ENCODE results near the gene DERA.
"Not testable (repeated sequence)": the region's sequence is repeated elsewhere in the genome, so short reads cannot be mapped to it uniquely, and the experiment has no call there.

The DERA gene

GRCh38 chr12:16016748-16017147 lies 105.6 kb downstream of the DERA start:
- no peak for DNase-seq

DNA sequence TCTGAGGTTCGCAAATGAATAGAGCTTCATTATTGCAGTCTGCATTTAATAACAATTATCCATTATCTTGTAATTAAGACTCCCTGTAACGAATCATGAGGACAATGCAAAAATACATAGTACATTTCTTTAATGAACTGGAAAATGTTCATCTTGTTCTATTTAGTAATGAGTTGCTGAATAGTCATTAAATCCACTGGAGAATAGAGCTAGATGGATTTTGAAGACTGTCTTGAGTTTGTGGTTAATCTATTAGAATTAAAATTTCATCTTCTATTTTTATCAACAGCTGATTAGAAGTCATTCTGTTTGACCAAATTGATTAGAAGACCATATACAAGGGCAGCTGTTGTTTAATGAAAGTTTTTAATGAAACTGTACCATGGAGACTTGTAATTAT lies 107.2 kb downstream of the DERA start:
- no peak for DNase-seq

GRCh38 chr12:16019136-16019535 lies 108.0 kb downstream of the DERA start:
- DNase-seq = no peak

GRCh38 chr12:16020031-16020430 lies 108.9 kb downstream of the DERA start:
- no peak for DNase-seq

DNA sequence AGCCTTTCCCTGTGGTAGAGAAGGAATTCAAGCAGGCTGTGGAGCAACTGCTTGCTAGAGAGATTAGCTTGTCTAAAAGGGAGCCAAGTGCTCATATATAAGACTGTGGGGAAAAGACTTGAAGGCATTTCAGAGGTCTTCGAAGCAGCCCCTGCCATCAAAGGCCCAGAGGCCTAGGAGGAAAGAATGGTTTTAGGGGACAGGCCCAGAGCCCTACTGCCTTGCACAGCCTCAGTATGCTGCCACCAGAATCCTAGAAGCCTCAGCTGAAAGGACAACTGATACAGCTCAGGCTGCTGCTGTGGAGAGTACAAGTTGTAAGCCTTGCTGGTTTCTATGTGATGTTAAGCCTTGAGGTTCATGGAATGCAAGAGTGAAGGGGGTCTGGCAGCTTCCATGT lies 109.9 kb downstream of the DERA start:
- DNase-seq = no peak

DNA sequence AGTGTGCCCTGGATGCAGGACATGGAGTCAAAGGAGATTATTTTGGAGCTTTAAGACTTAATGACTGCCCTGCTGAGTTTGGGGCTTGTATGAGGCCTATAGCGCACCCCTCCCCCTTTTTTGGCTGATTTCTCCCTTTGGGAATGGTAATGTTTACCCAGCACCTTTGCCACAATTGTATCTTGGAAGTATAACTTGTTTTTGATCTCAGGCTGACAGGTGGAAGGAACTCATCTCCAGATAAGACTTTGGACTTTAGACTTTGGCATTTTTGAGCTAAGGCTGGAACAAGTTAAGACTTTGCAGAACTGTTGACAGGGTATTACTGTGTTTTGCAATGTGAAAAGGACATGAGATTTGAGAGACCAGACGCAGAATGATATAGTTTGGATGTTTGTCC lies 110.5 kb downstream of the DERA start:
- DNase-seq = no peak

DNA sequence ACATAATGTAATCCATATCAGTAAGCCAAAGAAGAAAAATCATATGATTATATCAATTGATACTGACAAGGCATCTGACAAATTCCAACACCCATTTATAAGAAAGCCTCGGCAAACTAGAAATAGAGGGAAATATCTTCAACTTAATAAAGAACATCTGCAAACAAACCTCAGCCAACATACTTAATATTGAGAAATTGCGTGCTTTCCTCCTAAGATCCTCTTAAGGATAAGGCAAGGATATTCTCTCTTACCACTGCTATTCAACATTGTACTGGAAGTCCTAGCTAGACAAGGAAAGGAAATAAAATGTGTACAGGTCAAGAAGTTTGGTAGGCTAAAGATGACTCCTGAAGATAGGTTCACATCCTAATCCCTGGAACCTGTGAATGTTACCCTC lies 115.9 kb downstream of the DERA start:
- no peak for DNase-seq

DNA sequence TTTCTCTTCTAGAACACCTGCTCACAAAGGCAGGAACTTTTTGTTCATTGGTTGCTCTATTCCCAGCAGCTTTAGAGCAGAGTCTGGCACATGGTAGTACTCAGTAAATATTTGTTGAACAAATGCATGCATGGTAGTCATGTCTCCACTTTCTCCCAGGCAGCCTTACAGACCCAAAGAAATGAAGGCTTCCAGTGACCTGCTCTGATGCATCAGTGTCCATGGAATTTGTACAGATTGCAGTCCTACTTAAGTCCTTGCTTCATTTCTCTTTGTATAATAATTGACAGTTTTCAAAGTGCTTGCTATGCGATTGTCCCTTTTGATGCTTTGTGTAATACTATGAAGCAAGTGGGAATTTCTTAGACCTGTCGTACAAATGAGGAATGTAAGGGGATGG lies 119.6 kb downstream of the DERA start:
- DNase-seq = no peak

GRCh38 chr12:16034136-16034817 lies 123.1 kb downstream of the DERA start:
- no peak for DNase-seq

DNA sequence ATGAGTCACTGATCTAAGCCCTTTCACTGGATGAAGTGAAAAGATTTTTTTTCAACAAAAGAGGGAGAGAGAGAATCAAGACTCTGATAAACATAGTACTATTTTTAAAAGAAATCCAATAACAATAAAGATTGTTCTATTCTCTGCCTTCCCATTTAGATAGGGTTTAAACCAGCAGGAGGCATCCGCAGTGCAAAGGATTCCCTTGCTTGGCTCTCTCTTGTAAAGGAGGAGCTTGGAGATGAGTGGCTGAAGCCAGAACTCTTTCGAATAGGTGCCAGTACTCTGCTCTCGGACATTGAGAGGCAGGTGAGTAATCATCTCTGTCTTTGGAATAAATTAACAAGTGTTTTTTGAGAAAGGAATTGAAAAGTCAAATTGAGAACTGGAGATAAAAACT lies 124.9 kb downstream of the DERA start:
- DNase-seq = no peak

- no peak for DNase-seq
Observed at GRCh38 chr12:16037533-16037932, 126.4 kb downstream of the DERA start.

DNA sequence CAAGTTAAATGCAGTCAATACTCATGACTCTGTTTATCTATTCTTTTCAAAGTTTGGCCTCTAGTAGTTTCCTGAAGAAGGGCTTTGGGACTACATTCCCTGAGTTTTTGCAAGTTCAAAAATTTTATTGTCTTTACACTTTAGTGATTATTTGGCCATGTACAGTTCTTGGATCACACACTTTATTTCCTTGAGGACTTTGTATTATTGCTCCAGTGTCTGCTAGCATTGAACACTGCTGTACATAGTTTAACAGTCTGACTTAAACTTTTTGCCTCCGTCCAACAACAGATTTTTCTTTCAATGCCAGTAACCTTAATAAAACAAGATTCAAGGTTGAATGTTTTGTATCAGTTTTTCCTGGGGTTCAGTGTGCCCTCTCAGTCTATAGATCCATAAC lies 132.3 kb downstream of the DERA start:
- DNase-seq = no peak

GRCh38 chr12:16046266-16046665 lies 135.1 kb downstream of the DERA start:
- DNase-seq = no peak

- DNase-seq = no peak
Observed at GRCh38 chr12:16048511-16048910, 137.4 kb downstream of the DERA start.

GRCh38 chr12:16056910-16057309 lies 145.8 kb downstream of the DERA start:
- no peak for DNase-seq

GRCh38 chr12:16057351-16057751 lies 146.2 kb downstream of the DERA start:
- DNase-seq = not testable (repeated sequence)

GRCh38 chr12:16062611-16063010 lies 151.5 kb downstream of the DERA start:
- no peak for DNase-seq

DNA sequence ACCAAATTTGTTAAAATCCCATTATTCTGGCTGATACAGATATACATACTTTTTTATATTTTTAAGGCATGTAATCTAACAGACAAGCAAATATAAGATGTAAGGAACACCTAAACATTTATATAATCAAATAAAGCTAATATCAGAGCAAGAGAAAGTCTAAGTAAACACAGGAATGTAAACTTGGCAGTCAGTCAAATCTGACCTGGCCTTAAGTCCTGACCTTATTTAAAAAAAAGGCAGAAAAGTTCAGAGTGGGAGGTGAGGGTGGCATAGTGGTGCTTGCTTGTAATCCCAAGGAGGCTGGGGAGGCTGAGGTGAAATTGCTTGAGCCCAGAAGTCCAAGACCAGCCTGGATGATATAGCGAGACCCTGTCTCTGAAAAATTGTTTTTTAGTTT lies 152.6 kb downstream of the DERA start:
- DNase-seq = no peak

GRCh38 chr12:16070113-16070512 lies 159.0 kb downstream of the DERA start:
- no peak for DNase-seq

- no peak for DNase-seq
Observed at GRCh38 chr12:16072678-16073077, 161.5 kb downstream of the DERA start.

GRCh38 chr12:16074894-16075293 lies 163.8 kb downstream of the DERA start:
- DNase-seq = no peak

- no peak for DNase-seq
Observed at GRCh38 chr12:16075887-16076286, 164.8 kb downstream of the DERA start.

DNA sequence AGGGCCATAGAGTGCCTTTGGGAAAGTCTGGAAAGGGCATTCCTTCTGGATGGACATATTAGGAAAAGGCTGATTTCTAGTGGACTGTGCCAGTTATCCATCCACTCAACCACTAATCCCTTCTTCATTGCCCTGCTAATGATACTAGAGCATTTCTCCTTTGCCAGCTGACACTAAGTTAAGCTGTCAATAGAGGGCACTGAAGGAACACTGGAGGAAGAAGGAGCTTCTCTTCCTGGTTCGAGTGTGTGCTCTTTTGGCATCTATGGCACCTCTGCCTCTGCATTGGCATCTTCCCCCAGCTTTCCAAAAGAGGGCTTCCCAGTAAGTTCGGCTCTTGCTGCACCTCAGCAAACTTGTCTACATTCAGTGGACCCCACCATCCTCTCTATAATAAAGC lies 165.4 kb downstream of the DERA start:
- no peak for DNase-seq

- no peak for DNase-seq
Observed at GRCh38 chr12:16076970-16077522, 165.9 kb downstream of the DERA start.

DNA sequence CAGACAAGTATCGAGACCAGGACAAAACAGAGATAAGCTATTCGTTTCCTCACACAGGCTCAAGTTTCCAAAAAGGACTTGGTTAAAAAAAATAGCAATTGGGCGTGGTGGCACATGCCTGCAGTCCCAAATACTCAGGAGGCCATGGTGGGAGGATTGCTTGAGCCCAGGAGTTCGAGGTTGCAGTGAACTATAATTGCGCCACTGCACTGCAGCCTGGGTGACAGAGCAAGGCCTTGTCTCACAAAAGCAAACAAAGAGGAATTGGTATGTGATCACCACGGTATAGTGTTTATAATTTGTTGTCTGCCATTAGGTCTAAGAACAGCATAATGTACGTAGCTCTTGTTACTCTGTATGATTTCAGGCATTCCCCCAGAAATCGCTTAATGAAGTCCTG lies 175.3 kb downstream of the DERA start:
- no peak for DNase-seq

Data from activated CD4-positive, alpha-beta T cell treated with anti-CD3 and anti-CD28 coated beads, Interleukin-2, amount 50 U/mL, for 4 hours (primary cell).